GM18907 (cell line): ENCODE results near the gene KLHL24.
A peak's percentile ranks its signal among the peaks of the same experiment; 100 is the strongest.
"Not testable (repeated sequence)": the region's sequence is repeated elsewhere in the genome, so short reads cannot be mapped to it uniquely, and the experiment has no call there.

Experiments
- ATAC-seq: cut with Tn5 transposase; IDR thresholded peaks from one replicate; pipeline ENCODE4 v1.9.1; 2021; ENCODE audit warnings: mild to moderate bottlenecking, moderate library complexity; ENCODE audit not compliant: unreplicated experiment

Gene KLHL24

DNA sequence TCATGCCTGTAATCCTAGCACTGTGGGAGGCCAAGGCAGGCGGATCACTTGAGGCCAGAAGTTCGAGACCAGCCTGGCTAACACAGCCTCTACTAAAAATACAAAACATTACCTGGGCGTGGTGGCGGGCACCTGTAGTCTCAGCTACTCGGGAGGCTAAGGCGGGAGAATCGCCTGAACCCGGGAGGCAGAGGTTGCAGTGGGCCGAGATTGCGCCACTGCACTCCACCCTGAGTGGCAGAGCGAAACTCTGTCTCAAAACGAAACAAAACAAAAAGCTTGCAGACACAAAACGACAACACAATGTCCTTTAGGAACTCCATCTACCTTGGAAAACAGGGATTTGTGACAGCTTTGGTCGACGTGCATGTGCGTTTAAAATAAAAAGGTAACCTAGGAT, 716 bp upstream of the KLHL24 start:
- ATAC-seq = no peak

DNA sequence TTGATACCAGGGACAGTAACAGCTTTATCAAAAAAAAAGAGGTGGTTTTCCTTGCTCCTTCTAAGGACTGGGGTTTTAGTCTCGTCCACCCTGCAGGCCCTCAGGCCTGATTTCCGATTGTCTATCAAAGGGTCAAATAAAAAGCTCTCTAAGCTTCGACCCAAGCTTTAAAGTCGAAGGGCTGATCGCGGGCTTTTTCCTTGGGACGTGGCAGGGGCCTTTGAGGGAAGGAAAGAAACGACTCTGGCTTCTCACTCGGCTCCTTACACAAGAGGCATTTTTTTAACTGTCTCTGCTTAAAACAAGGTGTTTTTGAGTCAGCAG, 354 bp upstream of the KLHL24 start:
- ATAC-seq = peak; percentile 0

DNA sequence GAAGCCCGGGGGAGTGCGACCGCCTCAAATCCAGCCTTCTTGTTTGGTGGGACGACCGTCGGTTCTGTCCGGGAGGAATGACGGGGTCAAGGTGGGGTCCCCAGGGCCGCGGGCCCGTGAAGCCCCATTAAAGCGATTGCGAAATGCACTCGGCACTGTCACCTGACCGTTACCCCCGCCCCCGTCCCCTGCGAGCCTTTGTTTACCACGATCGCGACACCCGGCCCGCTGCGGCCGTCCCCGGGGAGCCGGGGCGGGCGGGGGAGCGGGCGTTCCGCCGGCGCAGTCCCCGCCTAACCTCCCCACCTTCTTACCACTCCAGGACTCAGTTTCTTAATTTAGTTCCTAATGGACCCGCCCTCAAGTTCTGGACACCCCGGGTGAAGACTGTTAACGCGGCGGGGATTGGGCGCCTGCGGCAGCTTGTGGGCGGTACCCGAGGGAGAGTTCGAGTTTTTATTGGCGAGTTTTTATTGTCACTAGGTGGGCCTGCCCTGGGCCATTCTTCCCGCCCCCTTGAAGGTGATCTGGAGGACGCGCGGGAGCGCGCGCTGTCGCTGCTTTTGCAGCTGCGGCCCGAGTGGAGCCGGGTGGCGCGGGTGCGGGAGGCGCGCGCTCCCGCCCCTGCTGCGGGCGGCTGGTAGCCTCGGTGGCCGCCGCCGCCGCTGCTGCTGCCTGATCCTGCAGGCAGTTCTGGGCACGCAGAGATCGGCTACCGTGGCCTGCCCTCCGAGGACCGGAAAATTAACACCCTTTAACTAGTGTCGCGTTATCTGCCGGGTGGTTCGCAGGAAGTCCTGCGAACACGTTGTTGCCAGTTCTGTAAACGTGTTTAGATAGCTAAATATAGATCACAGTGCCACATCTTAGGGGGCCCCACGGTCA, 1.0 kb downstream of the KLHL24 start:
- peak; percentile 89 for ATAC-seq

GRCh38 chr3:183637106-183637486, 1.7 kb downstream of the KLHL24 start:
- no peak for ATAC-seq

DNA sequence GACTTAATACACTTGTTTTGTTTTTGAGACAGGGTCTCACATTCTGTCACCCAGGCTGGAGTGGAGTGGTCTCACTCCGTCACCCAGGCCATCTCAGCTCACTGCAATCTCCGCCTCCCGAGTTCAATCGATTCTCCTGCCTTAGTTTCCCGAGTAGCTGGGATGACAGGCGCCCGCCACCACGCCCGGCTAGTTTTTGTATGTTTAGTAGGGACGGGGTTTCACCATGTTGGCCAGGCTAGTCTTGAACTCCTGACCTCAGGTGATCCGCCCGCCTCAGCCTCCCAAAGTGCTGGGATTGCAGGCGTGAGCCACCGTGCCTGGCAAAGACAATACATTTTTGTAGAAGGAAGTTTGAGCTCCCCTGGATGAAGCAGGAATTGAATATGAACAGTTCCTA, 2.2 kb downstream of the KLHL24 start:
- not testable (repeated sequence) for ATAC-seq

DNA sequence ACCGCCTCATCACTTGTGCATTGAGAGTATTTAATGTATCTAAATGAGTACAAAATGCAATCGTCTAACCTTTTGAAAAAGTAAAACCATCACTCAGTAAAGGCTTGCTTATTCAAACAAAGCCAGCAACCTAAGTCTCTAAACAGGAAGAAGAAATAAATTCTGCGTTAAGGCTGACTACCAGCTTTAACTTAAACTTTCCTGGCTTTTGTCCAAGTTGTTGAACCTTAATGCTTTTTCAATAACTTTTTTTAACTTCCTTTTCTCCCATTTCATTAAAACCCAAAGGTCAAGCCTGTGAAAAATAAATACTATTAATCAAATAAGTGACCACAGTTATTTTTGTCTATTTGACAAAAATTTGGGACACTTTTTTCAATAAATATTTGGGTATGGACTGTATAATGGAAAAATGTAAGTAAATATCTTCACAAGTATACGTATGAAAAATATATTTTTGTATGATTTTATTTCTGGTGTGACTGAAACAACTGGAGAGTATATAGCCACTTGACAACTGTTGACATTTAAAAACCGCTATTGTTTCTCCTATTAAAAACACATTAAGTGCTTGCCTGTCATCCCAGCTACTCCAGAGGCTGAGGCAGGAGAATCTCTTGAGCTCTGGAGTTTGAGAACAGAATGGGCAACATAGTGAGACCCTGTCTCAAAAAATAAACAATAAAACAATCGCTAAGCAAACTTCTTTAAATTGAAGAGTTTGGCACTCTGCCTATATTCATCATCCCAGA, 2.9 kb downstream of the KLHL24 start:
- ATAC-seq = no peak

- ATAC-seq = not testable (repeated sequence)
These were observed 5.2 kb downstream of the KLHL24 start for GRCh38 chr3:183640635-183641034.

- ATAC-seq = no peak
These were observed 6.5 kb downstream of the KLHL24 start for GRCh38 chr3:183641882-183642281.

DNA sequence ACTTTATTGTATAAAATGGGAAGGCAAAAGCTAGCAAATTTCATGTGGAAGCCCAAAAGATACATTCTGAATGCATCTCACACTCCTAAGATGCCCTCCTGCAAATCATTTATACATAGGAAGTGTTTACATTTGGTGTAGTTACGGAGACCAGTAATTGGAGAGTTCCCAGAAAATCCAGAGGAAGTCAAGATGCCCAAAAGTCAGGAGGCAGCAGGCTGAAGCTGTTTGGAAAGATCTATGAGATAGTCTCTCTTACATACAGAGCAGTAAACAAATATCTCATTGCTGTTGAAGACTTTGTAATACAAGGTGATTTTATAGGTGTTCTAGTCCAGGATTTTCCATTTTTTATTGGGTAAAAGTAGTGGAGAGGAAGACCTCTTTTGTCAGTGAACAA, 8.8 kb downstream of the KLHL24 start:
- no peak for ATAC-seq

DNA sequence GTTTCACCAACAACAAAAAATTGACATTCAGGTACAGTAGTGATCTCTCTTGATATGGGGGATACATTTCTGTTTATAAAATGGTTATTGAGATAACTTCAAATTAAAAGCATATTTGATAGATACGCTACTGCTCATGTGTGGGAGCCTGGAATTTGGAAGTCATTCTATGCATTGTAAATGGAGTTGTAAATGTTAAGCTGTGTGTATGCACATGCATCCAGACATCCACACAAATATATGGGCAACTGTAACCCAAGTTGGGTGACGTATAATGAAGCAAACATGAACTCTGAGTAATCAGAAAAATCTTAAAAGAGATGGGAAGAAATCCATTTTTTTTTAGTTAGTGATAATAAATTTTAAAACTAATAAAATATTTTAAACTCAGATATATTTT, 9.8 kb downstream of the KLHL24 start:
- no peak for ATAC-seq

- ATAC-seq = no peak
These were observed 15.1 kb downstream of the KLHL24 start for GRCh38 chr3:183650554-183650953.

GRCh38 chr3:183653209-183654064, 18.0 kb downstream of the KLHL24 start:
- ATAC-seq = no peak

DNA sequence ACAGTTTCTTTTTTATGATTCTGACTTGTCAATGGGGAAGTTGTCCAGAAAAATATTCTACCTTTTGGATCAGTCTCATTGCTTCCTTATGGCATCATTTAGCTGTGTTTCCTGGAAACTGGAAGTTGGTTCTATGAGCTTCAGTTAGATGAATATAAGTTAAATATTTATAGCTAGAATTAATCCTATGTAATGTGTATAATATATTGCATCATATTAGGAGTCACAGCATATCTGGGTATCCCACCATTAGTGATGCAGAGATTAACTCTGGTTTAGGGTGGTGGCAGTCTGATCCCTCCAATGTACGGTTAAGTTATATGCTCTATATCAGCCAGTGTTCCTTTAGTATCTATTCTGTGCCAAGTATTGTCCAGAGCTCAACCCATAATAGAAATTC, 19.3 kb downstream of the KLHL24 start:
- no peak for ATAC-seq

- ATAC-seq = no peak
These were observed 26.7 kb downstream of the KLHL24 start for GRCh38 chr3:183662099-183662498.

DNA sequence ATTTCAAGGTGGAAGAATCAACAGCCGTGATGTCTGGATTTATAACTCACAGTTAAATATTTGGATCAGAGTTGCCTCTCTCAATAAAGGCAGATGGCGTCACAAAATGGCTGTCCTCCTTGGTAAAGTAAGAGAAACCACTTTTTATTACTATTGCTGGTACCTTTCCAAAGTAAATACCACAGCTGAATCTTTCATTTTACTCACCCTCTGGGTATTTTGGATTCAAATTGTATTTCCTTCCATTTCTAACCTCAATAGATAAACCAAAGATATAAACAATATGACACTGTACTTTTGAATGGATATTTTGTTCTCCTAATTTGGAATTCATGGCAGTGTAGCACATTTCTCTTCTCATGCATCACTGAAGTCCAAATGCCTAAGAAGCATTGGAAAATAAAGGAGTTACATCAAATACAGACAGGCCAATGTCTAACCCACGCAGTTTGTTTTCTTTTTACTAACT, 29.5 kb downstream of the KLHL24 start:
- ATAC-seq = no peak

GRCh38 chr3:183680061-183680460, 44.6 kb downstream of the KLHL24 start:
- ATAC-seq = no peak

- ATAC-seq = no peak
These were observed 52.3 kb downstream of the KLHL24 start for GRCh38 chr3:183687705-183688104.

GRCh38 chr3:183688874-183689273, 53.5 kb downstream of the KLHL24 start:
- ATAC-seq = no peak

- ATAC-seq = not testable (repeated sequence)
These were observed 54.2 kb downstream of the KLHL24 start for GRCh38 chr3:183689621-183690020.

- ATAC-seq = no peak
These were observed 55.1 kb downstream of the KLHL24 start for GRCh38 chr3:183690402-183690995.

- no peak for ATAC-seq
These were observed 57.0 kb downstream of the KLHL24 start for GRCh38 chr3:183692436-183692835.
